ENCODE results near the gene HDGFL2. TPM values are rescaled to one million over a fixed set of nuclear protein-coding genes. Genes with fewer than 3 reads are reported as not detected.

HDGFL2 gene
- total RNA-seq, 1 experiment from 2014 or later, result 75.2 TPM

DNA sequence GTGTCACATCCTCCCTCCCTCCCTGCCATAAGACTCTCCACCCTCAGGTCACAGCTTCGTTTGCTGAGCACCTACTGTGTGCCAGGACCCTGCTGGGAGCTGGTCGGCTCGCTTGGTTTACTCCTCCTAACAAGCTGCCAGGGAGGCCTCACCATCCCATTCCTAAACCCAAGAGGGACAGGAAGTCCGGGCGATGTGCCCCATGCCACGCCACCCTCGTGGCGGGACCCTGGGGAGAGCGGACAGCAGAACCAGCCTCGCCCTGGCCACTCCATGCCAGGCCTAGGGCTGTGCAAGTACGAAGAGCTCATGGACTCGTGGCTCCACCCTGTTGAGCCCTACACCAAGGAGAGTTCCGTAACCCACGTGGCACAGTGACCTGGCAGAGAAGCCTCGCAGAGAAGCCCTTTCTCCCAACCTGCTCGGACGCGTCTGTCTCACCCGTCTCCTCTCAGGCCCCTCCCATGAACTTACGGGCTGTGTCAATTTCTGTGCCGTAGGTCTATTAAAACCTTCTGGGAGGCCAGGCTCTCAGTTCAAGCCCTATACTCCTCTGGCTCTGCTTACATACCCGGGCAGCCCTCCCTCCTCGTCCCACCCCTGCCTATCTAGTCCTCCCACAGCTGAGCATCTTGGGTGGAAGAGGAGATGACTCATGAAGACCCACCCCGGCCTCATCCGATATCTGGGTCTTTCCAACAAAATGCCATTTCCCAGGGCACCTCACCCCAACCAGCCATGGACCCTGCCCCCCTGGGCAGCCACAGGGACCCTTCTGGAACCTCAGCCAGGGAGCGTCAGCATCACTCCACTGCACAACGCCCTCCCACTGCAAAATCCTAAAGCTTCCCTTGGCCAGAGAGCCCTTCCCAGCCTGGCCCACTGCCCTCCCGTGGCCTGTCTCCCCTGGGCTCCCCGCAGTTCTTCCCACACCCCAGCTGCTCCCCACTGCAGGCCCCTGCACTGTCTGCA is 17.1 kb upstream of the HDGFL2 start:
- Histone ChIP-seq H3K27me3 (ENCODE audit: insufficient read depth, low read length) (no peaks in the 10 kb centered on the region), H3K4me2 (ENCODE audit: low read length) (no peak overlapping the region), H3K27ac (ENCODE audit: low read depth, low read length) (no peak overlapping the region; the same call in 1 of the 2 replicates), H4K20me1 (ENCODE audit: insufficient read depth) (no peaks in the 10 kb centered on the region), H2AFZ (ENCODE audit: low read depth, low read length, poor library complexity, severe bottlenecking) (no peak overlapping the region), H3K9ac (ENCODE audit: low read length) (no peak overlapping the region), H3K9me2 (ENCODE audit: insufficient read depth) (no peaks in the 10 kb centered on the region), H3K4me1 (ENCODE audit: control insufficient read depth in 1 of 2, insufficient read depth in 2 of 2, low read length in 2 of 2) (peaks cover 9 to 17% of the 10 kb centered on the region in 2 experiments; a peak in 3 of 4 replicates), H3K4me3 (replicated peaks in 1 of 2; ENCODE audit: low read depth in 1 of 2, low read length in 2 of 2) (no peak overlapping the region), H3K36me3 (ENCODE audit: control insufficient read depth in 1 of 2, insufficient read depth in 2 of 2, low read length in 2 of 2) (peaks cover 5 to 10% of the 10 kb centered on the region in 2 experiments; a peak in 2 of 4 replicates), H3K79me2 (ENCODE audit: insufficient read depth, low read length) (peaks cover 18% of the 10 kb centered on the region), H3K9me3 (ENCODE audit: control insufficient read depth in 1 of 2, insufficient read depth in 1 of 2, low read depth in 1 of 2, low read length in 2 of 2) (no peaks in the 10 kb centered on the region)
- DNase-seq (ENCODE audit: low read depth, low spot score) (no peak), ATAC-seq (no peak)
- RAD21 ChIA-PET (ENCODE audit: low non-redundant PET in 1 of 2, low total read pairs in 2 of 2, uncharacterized antibody in 2 of 2, unreplicated experiment in 2 of 2), result no interaction called here
- no TSS peak for BruUV-seq (replicated peaks)
- POLR2A ChIA-PET, result interaction anchor here (1.3 to 1.7 kb wide), 2 partner anchors 17 to 53 kb away, joined by 4 read pairs; partner anchors contain the start of genes CHAF1A and HDGFL2
- intact Hi-C loops (cut with micrococcal nuclease), result no loop called here
- CTCF ChIA-PET, result no interaction called here
- TF ChIP-seq ZNF274 (IDR thresholded peaks at IDR 0.05; ENCODE audit: low read depth, low read length) (no peak), SP1 (IDR thresholded peaks at IDR 0.05; ENCODE audit: low read depth) (no peak), TCF7L2 (IDR thresholded peaks at IDR 0.05; ENCODE audit: borderline replicate concordance, extremely low read depth, insufficient read depth, insufficient read length) (no peak), EZH2 (IDR thresholded peaks at IDR 0.05) (no peak), EGR1 (IDR thresholded peaks at IDR 0.05; ENCODE audit: low read depth) (no peak), RAD21 (IDR thresholded peaks at IDR 0.05; ENCODE audit: low read depth) (no peak), EZH2phosphoT487 (IDR thresholded peaks at IDR 0.05; ENCODE audit: borderline replicate concordance) (no peak), FOSL1 (IDR thresholded peaks at IDR 0.05; ENCODE audit: low read depth) (no peak), SIN3A (IDR thresholded peaks at IDR 0.05; ENCODE audit: low read depth) (no peak), YY1 (IDR thresholded peaks at IDR 0.05; ENCODE audit: extremely low read depth, insufficient replicate concordance, low read depth, low read length) (no peak), ELF1 (IDR thresholded peaks at IDR 0.05; ENCODE audit: borderline replicate concordance, low read depth) (no peak), POLR2AphosphoS5 (IDR thresholded peaks at IDR 0.05; ENCODE audit: low read depth, low read length) (no peak)
- TF ChIP-seq, protein P1, sequence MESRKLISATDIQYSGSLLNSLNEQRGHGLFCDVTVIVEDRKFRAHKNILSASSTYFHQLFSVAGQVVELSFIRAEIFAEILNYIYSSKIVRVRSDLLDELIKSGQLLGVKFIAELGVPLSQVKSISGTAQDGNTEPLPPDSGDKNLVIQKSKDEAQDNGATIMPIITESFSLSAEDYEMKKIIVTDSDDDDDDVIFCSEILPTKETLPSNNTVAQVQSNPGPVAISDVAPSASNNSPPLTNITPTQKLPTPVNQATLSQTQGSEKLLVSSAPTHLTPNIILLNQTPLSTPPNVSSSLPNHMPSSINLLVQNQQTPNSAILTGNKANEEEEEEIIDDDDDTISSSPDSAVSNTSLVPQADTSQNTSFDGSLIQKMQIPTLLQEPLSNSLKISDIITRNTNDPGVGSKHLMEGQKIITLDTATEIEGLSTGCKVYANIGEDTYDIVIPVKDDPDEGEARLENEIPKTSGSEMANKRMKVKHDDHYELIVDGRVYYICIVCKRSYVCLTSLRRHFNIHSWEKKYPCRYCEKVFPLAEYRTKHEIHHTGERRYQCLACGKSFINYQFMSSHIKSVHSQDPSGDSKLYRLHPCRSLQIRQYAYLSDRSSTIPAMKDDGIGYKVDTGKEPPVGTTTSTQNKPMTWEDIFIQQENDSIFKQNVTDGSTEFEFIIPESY (IDR thresholded peaks at IDR 0.05; ENCODE audit: extremely low read depth, insufficient replicate concordance, low read length), result no peak
- TF ChIP-seq, protein P2, sequence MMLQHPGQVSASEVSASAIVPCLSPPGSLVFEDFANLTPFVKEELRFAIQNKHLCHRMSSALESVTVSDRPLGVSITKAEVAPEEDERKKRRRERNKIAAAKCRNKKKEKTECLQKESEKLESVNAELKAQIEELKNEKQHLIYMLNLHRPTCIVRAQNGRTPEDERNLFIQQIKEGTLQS (IDR thresholded peaks at IDR 0.05), result no peak
- TF ChIP-seq, protein P3, sequence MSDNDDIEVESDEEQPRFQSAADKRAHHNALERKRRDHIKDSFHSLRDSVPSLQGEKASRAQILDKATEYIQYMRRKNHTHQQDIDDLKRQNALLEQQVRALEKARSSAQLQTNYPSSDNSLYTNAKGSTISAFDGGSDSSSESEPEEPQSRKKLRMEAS (IDR thresholded peaks at IDR 0.05), result no peak
- TF ChIP-seq, protein P4, sequence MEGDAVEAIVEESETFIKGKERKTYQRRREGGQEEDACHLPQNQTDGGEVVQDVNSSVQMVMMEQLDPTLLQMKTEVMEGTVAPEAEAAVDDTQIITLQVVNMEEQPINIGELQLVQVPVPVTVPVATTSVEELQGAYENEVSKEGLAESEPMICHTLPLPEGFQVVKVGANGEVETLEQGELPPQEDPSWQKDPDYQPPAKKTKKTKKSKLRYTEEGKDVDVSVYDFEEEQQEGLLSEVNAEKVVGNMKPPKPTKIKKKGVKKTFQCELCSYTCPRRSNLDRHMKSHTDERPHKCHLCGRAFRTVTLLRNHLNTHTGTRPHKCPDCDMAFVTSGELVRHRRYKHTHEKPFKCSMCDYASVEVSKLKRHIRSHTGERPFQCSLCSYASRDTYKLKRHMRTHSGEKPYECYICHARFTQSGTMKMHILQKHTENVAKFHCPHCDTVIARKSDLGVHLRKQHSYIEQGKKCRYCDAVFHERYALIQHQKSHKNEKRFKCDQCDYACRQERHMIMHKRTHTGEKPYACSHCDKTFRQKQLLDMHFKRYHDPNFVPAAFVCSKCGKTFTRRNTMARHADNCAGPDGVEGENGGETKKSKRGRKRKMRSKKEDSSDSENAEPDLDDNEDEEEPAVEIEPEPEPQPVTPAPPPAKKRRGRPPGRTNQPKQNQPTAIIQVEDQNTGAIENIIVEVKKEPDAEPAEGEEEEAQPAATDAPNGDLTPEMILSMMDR (IDR thresholded peaks at IDR 0.05 in 2 of 3, conservative IDR thresholded peaks at IDR 0.05 in 1 of 3; ENCODE audit: borderline replicate concordance in 1 of 3, insufficient read depth in 1 of 3, low read depth in 2 of 3, low read length in 2 of 3), result no peak
- TF ChIP-seq, protein P5, sequence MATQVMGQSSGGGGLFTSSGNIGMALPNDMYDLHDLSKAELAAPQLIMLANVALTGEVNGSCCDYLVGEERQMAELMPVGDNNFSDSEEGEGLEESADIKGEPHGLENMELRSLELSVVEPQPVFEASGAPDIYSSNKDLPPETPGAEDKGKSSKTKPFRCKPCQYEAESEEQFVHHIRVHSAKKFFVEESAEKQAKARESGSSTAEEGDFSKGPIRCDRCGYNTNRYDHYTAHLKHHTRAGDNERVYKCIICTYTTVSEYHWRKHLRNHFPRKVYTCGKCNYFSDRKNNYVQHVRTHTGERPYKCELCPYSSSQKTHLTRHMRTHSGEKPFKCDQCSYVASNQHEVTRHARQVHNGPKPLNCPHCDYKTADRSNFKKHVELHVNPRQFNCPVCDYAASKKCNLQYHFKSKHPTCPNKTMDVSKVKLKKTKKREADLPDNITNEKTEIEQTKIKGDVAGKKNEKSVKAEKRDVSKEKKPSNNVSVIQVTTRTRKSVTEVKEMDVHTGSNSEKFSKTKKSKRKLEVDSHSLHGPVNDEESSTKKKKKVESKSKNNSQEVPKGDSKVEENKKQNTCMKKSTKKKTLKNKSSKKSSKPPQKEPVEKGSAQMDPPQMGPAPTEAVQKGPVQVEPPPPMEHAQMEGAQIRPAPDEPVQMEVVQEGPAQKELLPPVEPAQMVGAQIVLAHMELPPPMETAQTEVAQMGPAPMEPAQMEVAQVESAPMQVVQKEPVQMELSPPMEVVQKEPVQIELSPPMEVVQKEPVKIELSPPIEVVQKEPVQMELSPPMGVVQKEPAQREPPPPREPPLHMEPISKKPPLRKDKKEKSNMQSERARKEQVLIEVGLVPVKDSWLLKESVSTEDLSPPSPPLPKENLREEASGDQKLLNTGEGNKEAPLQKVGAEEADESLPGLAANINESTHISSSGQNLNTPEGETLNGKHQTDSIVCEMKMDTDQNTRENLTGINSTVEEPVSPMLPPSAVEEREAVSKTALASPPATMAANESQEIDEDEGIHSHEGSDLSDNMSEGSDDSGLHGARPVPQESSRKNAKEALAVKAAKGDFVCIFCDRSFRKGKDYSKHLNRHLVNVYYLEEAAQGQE (IDR thresholded peaks at IDR 0.05; ENCODE audit: low read depth), result no peak
